Measurements from ENCODE around the gene DVL1.

GRCh38 chr1:1327291-1327690 is 21.9 kb downstream of the DVL1 start:
- TF ChIP-seq CTCF (IDR thresholded peaks at IDR 0.05; ENCODE audit: low read depth, low read length), result no peak
- no peak for TF ChIP-seq EZH2phosphoT487 (IDR thresholded peaks at IDR 0.05; ENCODE audit: low read depth)

All from OCI-LY3 (cell line).